ENCODE data around the gene TTYH2.

TTYH2 gene

DNA sequence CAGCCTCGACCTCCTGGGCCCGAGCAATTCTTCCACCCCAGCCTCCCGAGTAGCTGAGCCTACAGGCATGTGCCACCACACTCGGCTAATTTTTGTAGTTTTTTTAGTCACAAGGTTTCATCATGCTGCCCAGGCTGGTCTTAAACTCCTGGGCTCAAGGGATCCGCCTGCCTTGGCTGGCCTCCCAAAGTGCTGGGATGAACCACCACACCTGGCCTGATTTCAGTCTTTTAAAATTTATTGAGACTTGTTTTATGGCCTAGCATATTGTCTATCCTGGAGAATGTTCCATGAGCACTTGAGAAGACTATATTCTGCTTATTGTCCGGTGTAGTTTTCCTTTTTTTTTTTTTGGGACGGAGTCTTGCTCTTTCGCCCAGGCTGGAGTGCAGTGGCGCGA is 79.1 kb downstream of the TTYH2 start:
- H4K91ac ChIP-seq (ENCODE audit: low read length), result no peak overlapping the region
- H3K4ac ChIP-seq (ENCODE audit: low read depth in 1 of 2, low read length in 2 of 2), result no peak overlapping the region
- H3K4me1 ChIP-seq (ENCODE audit: control insufficient read depth, insufficient read depth, low read depth, low read length), result peaks cover 2% of the 10 kb centered on the region
- H3K4me3 ChIP-seq (ENCODE audit: insufficient read depth in 1 of 2, low read depth in 1 of 2, low read length in 2 of 2), result no peak overlapping the region
- H3K9me3 ChIP-seq (ENCODE audit: control insufficient read depth, low read length), result no peaks in the 10 kb centered on the region
- H2BK12ac ChIP-seq (ENCODE audit: low read length in 2 of 2), result no peak overlapping the region
- no peak overlapping the region for H3K14ac ChIP-seq (ENCODE audit: low read length in 2 of 2)
- no peaks in the 10 kb centered on the region for H3K36me3 ChIP-seq (ENCODE audit: control insufficient read depth in 1 of 2, insufficient read depth in 2 of 2, low read depth in 1 of 2, low read length in 2 of 2)
- H3K27ac ChIP-seq (ENCODE audit: low read length, poor library complexity, severe bottlenecking), result no peak overlapping the region
- no peak overlapping the region for H2BK120ac ChIP-seq (ENCODE audit: low read depth, low read length)
- H3K9ac ChIP-seq (ENCODE audit: low read length), result no peak overlapping the region
- H2BK5ac ChIP-seq (ENCODE audit: low read depth, low read length, poor library complexity, severe bottlenecking), result no peak overlapping the region
- H3K23ac ChIP-seq (ENCODE audit: low read length in 2 of 2), result no peak overlapping the region
- H2BK15ac ChIP-seq (ENCODE audit: low read depth, poor library complexity, severe bottlenecking), result no peak overlapping the region
- H3K79me1 ChIP-seq (replicated peaks; ENCODE audit: low read length, poor library complexity, severe bottlenecking), result no peaks in the 10 kb centered on the region
- no peak overlapping the region for H2AK5ac ChIP-seq (ENCODE audit: low read length, severe bottlenecking)
- no peak for DNase-seq
- no peak overlapping the region for H4K8ac ChIP-seq (ENCODE audit: low read length)
- H2AFZ ChIP-seq (ENCODE audit: low read depth, low read length), result no peak overlapping the region
- no peak overlapping the region for H3K4me2 ChIP-seq (ENCODE audit: low read length, poor library complexity, severe bottlenecking)
- peaks cover 6 to 13% of the 10 kb centered on the region in 2 experiments for H3K27me3 ChIP-seq (ENCODE audit: control insufficient read depth in 1 of 2, insufficient read depth in 1 of 2, low read length in 2 of 2)
- 92% methylated on average over 10 of the region's 10 CpGs for WGBS
- no peak overlapping the region for H3K18ac ChIP-seq (ENCODE audit: low read depth in 1 of 2, low read length in 2 of 2)

DNA sequence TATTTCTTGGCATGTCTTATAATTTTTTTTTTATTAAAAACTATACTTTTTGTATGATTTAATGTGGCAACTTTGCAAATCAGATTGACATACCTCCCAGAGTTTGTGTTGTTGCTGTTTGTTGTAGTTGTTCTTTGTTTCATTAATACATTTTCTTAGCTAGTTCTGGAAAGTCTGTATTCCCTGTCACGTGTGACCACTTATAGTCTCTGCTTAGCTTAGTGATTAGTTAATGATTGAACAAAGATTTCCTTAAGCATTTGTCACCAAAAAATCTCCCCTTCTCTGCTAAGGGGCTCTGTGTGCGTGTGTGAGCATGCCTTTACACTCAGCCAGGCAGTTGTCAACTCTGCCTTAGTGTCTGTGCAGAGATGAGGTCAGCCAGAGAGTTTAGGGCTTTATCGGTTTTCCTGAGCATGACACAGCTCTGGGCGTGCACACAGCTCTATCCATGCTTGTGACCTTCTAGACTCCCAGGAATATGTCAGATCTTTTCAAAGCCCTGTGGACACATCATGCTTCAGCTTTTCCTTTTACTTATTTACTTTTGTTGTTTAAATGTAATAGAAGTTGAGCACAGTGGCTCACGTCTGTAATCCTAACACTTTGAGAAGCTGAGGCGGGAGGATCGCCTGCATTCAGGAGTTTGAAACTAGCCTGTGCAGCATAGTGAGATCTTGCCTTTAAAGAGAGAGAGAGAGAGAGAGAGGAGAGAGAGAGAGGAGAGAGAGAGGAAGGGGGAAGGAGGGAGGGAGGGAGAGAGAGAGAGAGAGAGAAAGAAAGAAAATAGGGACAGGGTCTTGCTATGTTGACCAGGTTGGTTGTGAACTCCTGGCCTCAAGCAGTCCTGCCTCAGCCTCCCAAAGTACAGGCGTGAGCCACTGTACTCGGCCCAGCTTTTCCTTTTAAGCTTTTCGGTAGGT is 82.5 kb downstream of the TTYH2 start:
- no peak overlapping the region for H3K18ac ChIP-seq (ENCODE audit: low read depth in 1 of 2, low read length in 2 of 2)
- H3K4me1 ChIP-seq (ENCODE audit: control insufficient read depth, insufficient read depth, low read depth, low read length), result peaks cover 2% of the 10 kb centered on the region
- 70% methylated on average over 9 of the region's 10 CpGs for WGBS
- no peak overlapping the region for H2AK5ac ChIP-seq (ENCODE audit: low read length, severe bottlenecking)
- H2BK15ac ChIP-seq (ENCODE audit: low read depth, poor library complexity, severe bottlenecking), result no peak overlapping the region
- no peak overlapping the region for H3K9ac ChIP-seq (ENCODE audit: low read length)
- H3K27ac ChIP-seq (ENCODE audit: low read length, poor library complexity, severe bottlenecking), result no peak overlapping the region
- no peak overlapping the region for H4K91ac ChIP-seq (ENCODE audit: low read length)
- no peak overlapping the region for H2BK120ac ChIP-seq (ENCODE audit: low read depth, low read length)
- no peak for DNase-seq
- no peak overlapping the region for H4K8ac ChIP-seq (ENCODE audit: low read length)
- no peak overlapping the region for H3K14ac ChIP-seq (ENCODE audit: low read length in 2 of 2)
- H2BK12ac ChIP-seq (ENCODE audit: low read length in 2 of 2), result no peak overlapping the region
- no peaks in the 10 kb centered on the region for H3K79me1 ChIP-seq (replicated peaks; ENCODE audit: low read length, poor library complexity, severe bottlenecking)
- no peak overlapping the region for H2BK5ac ChIP-seq (ENCODE audit: low read depth, low read length, poor library complexity, severe bottlenecking)
- H2AFZ ChIP-seq (ENCODE audit: low read depth, low read length), result no peak overlapping the region
- no peaks in the 10 kb centered on the region for H3K9me3 ChIP-seq (ENCODE audit: control insufficient read depth, low read length)
- no peak overlapping the region for H3K23ac ChIP-seq (ENCODE audit: low read length in 2 of 2)
- peaks cover 7 to 17% of the 10 kb centered on the region in 2 experiments for H3K27me3 ChIP-seq (ENCODE audit: control insufficient read depth in 1 of 2, insufficient read depth in 1 of 2, low read length in 2 of 2)
- no peak overlapping the region for H3K4ac ChIP-seq (ENCODE audit: low read depth in 1 of 2, low read length in 2 of 2)
- no peak overlapping the region for H3K4me2 ChIP-seq (ENCODE audit: low read length, poor library complexity, severe bottlenecking)
- H3K4me3 ChIP-seq (ENCODE audit: insufficient read depth in 1 of 2, low read depth in 1 of 2, low read length in 2 of 2), result no peak overlapping the region
- H3K36me3 ChIP-seq (ENCODE audit: control insufficient read depth in 1 of 2, insufficient read depth in 2 of 2, low read depth in 1 of 2, low read length in 2 of 2), result no peaks in the 10 kb centered on the region

DNA sequence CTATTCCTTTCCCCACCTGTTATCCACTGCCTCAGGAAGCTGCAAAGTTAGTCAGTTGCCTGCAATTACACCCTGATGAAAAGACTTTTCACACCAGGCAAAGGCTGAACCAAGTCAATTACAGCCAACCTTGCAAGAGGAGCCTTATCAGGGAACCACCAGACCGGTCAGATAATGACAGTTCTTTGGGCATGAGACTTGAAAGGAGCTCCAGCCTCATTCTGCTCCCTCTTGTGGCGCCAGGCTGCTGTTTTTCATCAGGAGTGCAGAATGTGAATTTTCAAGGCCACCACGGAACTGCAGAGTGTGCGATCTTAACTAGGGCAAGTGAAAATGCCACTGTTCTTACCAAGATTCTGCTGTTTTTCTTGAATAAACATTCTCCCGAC is 83.2 kb downstream of the TTYH2 start:
- Histone ChIP-seq H3K9ac (ENCODE audit: low read length) (no peak overlapping the region), H3K27me3 (ENCODE audit: control insufficient read depth in 1 of 2, insufficient read depth in 1 of 2, low read length in 2 of 2) (peaks cover 7 to 17% of the 10 kb centered on the region in 2 experiments), H2AFZ (ENCODE audit: low read depth, low read length) (no peak overlapping the region), H2BK120ac (ENCODE audit: low read depth, low read length) (no peak overlapping the region), H3K23ac (ENCODE audit: low read length in 2 of 2) (no peak overlapping the region), H2BK5ac (ENCODE audit: low read depth, low read length, poor library complexity, severe bottlenecking) (no peak overlapping the region), H2BK15ac (ENCODE audit: low read depth, poor library complexity, severe bottlenecking) (no peak overlapping the region), H4K91ac (ENCODE audit: low read length) (no peak overlapping the region), H3K9me3 (ENCODE audit: control insufficient read depth, low read length) (no peaks in the 10 kb centered on the region), H3K27ac (ENCODE audit: low read length, poor library complexity, severe bottlenecking) (no peak overlapping the region), H3K18ac (ENCODE audit: low read depth in 1 of 2, low read length in 2 of 2) (no peak overlapping the region), H2BK12ac (ENCODE audit: low read length in 2 of 2) (no peak overlapping the region), H3K4me2 (ENCODE audit: low read length, poor library complexity, severe bottlenecking) (no peak overlapping the region), H3K4me3 (ENCODE audit: insufficient read depth in 1 of 2, low read depth in 1 of 2, low read length in 2 of 2) (no peak overlapping the region), H3K4me1 (ENCODE audit: control insufficient read depth, insufficient read depth, low read depth, low read length) (peaks cover 2% of the 10 kb centered on the region), H3K14ac (ENCODE audit: low read length in 2 of 2) (no peak overlapping the region), H3K79me1 (replicated peaks; ENCODE audit: low read length, poor library complexity, severe bottlenecking) (no peaks in the 10 kb centered on the region), H3K4ac (ENCODE audit: low read depth in 1 of 2, low read length in 2 of 2) (no peak overlapping the region), H3K36me3 (ENCODE audit: control insufficient read depth in 1 of 2, insufficient read depth in 2 of 2, low read depth in 1 of 2, low read length in 2 of 2) (no peaks in the 10 kb centered on the region), H4K8ac (ENCODE audit: low read length) (no peak overlapping the region), H2AK5ac (ENCODE audit: low read length, severe bottlenecking) (no peak overlapping the region)
- DNase-seq, result peak; percentile 28
- 5% methylated on average over 4 of the region's 5 CpGs for WGBS

DNA sequence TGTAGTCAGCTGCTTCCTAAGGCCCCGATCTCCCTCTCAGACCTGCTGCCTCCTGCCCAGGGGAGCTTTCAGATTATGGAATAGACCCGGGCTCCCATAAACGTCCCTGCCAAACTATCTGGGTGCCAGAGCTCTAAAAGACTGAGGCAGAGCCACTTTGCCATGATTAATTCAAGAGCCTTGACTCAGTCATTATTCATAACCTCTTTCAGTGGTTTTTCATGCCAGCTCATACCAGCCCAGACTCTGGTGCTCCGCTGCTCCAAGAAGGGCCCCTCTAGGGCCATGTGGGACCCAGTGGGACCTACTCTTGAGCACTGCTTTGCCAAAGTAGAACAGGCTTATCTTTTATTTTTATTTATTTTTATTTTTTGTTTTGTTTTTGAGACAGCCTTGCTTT is 84.6 kb downstream of the TTYH2 start:
- H3K4me2 ChIP-seq (ENCODE audit: low read length, poor library complexity, severe bottlenecking), result no peak overlapping the region
- H3K79me1 ChIP-seq (replicated peaks; ENCODE audit: low read length, poor library complexity, severe bottlenecking), result no peaks in the 10 kb centered on the region
- H3K23ac ChIP-seq (ENCODE audit: low read length in 2 of 2), result no peak overlapping the region
- H3K18ac ChIP-seq (ENCODE audit: low read depth in 1 of 2, low read length in 2 of 2), result no peak overlapping the region
- no peak overlapping the region for H3K27ac ChIP-seq (ENCODE audit: low read length, poor library complexity, severe bottlenecking)
- DNase-seq, result no peak
- H4K91ac ChIP-seq (ENCODE audit: low read length), result no peak overlapping the region
- peaks cover 13 to 17% of the 10 kb centered on the region in 2 experiments for H3K27me3 ChIP-seq (ENCODE audit: control insufficient read depth in 1 of 2, insufficient read depth in 1 of 2, low read length in 2 of 2)
- no peak overlapping the region for H3K14ac ChIP-seq (ENCODE audit: low read length in 2 of 2)
- peak overlapping the region; percentile 38 for H3K9ac ChIP-seq (ENCODE audit: low read length)
- peaks cover 2% of the 10 kb centered on the region for H3K4me1 ChIP-seq (ENCODE audit: control insufficient read depth, insufficient read depth, low read depth, low read length)
- no peak overlapping the region for H2AFZ ChIP-seq (ENCODE audit: low read depth, low read length)
- H2BK15ac ChIP-seq (ENCODE audit: low read depth, poor library complexity, severe bottlenecking), result no peak overlapping the region
- no peaks in the 10 kb centered on the region for H3K36me3 ChIP-seq (ENCODE audit: control insufficient read depth in 1 of 2, insufficient read depth in 2 of 2, low read depth in 1 of 2, low read length in 2 of 2)
- H2BK12ac ChIP-seq (ENCODE audit: low read length in 2 of 2), result no peak overlapping the region
- no peak overlapping the region for H3K4ac ChIP-seq (ENCODE audit: low read depth in 1 of 2, low read length in 2 of 2)
- no peak overlapping the region for H4K8ac ChIP-seq (ENCODE audit: low read length)
- 74% methylated on average over 4 of the region's 4 CpGs for WGBS
- no peak overlapping the region for H2BK5ac ChIP-seq (ENCODE audit: low read depth, low read length, poor library complexity, severe bottlenecking)
- no peak overlapping the region for H2AK5ac ChIP-seq (ENCODE audit: low read length, severe bottlenecking)
- H2BK120ac ChIP-seq (ENCODE audit: low read depth, low read length), result no peak overlapping the region
- H3K9me3 ChIP-seq (ENCODE audit: control insufficient read depth, low read length), result no peaks in the 10 kb centered on the region
- no peak overlapping the region for H3K4me3 ChIP-seq (ENCODE audit: insufficient read depth in 1 of 2, low read depth in 1 of 2, low read length in 2 of 2)
